Brain microvascular endothelial cell (primary cell): Measurements from ENCODE around the gene SLC16A9.

Experiments
- DNase-seq: peaks from one replicate; pipeline ENCODE4 v3.0.0-alpha.2; 2020
- H3K27ac ChIP-seq: fragments of 250-450 bp; sonication (Bioruptor Pico); 2 replicates; pipeline ENCODE4 v1.5.1; 2020; ENCODE audit warnings: mild to moderate bottlenecking, moderate library complexity
- H3K27me3 ChIP-seq: fragments of 250-450 bp; sonication (Bioruptor Pico); replicated peaks from 2 replicates; pipeline ENCODE4 v1.5.1; 2020; ENCODE audit warnings: mild to moderate bottlenecking
- H3K36me3 ChIP-seq: fragments of 250-450 bp; sonication (Bioruptor Pico); replicated peaks from 2 replicates; pipeline ENCODE4 v1.5.1; 2020; ENCODE audit warnings: mild to moderate bottlenecking
- H3K4me3 ChIP-seq: 2 replicates; pipeline ENCODE4 v1.5.1; 2011; ENCODE audit warnings: low read depth, mild to moderate bottlenecking, control low read depth, low read length, moderate library complexity
- CTCF ChIP-seq: IDR thresholded peaks from 2 replicates; pipeline ENCODE4 v1.5.1; 2011; ENCODE audit warnings: low read depth, mild to moderate bottlenecking, moderate library complexity, low read length, control low read depth, inconsistent platforms; ENCODE audit errors: missing control alignments
- in situ Hi-C: cut with HindIII; loops from 2 replicates; pipeline ENCODE4 v1.10.0; 2017; ENCODE audit warnings: low sequenced_read_pairs, low pct_ligation_motif_present

SLC16A9 gene

GRCh38 chr10:59698326-59698725 is 11.3 kb downstream of the SLC16A9 start:
- Histone ChIP-seq H3K27ac (no peak overlapping the region), H3K27me3 (no peaks in the 10 kb centered on the region), H3K4me3 (no peak overlapping the region), H3K36me3 (no peaks in the 10 kb centered on the region)
- no peak for DNase-seq
- in situ Hi-C loops = no loop called here
- no peak for TF ChIP-seq CTCF

DNA sequence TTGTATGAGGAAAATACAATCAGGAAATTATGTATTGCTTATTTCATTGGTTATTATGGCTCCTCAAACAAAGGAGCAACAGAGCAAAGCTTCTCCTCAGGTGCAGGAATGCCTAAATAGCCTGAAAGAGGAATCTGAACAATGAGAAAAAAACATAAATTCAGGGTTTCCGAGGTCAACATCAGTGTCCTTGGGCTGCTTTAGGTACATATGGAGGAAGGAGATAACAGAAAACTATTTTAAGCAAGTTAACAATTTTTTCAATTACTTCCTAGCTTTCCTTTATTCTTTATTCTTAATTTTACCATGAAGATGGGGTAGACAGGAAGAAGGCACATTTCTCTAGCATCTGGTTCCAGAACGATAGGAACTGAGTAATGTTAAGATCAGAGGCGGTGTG is 14.0 kb downstream of the SLC16A9 start:
- H3K36me3 ChIP-seq = no peaks in the 10 kb centered on the region
- DNase-seq = no peak
- no peak overlapping the region for H3K4me3 ChIP-seq
- no peaks in the 10 kb centered on the region for H3K27me3 ChIP-seq
- no peak for TF ChIP-seq CTCF
- H3K27ac ChIP-seq = no peak overlapping the region
- in situ Hi-C loops = no loop called here

DNA sequence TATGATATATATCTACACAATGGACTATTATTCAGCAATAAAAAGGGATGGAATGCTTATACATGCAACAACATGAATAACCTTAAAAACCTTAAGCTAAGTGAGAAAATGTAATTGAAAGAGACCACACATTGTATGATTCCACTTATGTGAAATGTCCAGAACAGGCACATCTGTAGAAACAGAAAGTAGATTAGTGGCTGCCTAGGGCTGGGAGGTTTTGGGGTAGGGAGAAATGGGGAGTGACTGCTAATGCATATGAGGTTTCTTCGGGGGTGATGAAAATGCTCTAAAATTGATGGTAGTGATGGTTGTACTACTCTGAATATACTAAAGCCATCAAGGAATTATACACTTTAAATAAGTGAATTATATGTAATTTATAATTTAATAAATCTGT is 14.7 kb downstream of the SLC16A9 start:
- Histone ChIP-seq H3K27ac (no peak overlapping the region), H3K4me3 (no peak overlapping the region), H3K36me3 (no peaks in the 10 kb centered on the region), H3K27me3 (no peaks in the 10 kb centered on the region)
- TF ChIP-seq CTCF = no peak
- in situ Hi-C loops = no loop called here
- no peak for DNase-seq

DNA sequence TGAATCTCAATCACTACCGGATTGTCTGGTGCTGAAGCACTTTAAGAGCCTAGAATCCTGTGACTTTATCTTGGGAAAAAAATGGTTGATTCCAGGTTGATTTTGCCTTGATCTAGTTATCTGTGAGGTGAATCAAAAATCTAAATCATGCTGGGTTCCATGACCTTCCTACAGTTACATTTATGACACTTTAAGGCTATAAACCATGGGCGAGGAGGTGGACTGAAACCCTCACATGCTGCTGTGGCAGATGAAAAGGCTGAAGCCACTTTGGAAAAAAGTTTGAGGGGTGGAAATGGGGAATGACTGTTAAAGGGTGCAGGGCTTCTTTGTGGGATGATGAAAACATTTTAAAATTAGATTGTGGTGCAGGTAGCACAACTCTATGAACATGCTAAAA is 17.5 kb downstream of the SLC16A9 start:
- no peaks in the 10 kb centered on the region for H3K27me3 ChIP-seq
- in situ Hi-C loops = no loop called here
- no peak for DNase-seq
- H3K27ac ChIP-seq = no peak overlapping the region
- no peaks in the 10 kb centered on the region for H3K36me3 ChIP-seq
- no peak for TF ChIP-seq CTCF
- no peak overlapping the region for H3K4me3 ChIP-seq

- no peak for TF ChIP-seq CTCF
- Histone ChIP-seq H3K27ac (no peak overlapping the region), H3K36me3 (no peaks in the 10 kb centered on the region), H3K27me3 (no peaks in the 10 kb centered on the region), H3K4me3 (no peak overlapping the region)
- DNase-seq = no peak
- in situ Hi-C loops = no loop called here
These were observed 20.7 kb downstream of the SLC16A9 start for GRCh38 chr10:59688921-59689351.

- TF ChIP-seq CTCF = no peak
- Histone ChIP-seq H3K27ac (no peak overlapping the region), H3K4me3 (no peak overlapping the region), H3K27me3 (no peaks in the 10 kb centered on the region), H3K36me3 (no peaks in the 10 kb centered on the region)
- no peak for DNase-seq
- in situ Hi-C loops = no loop called here
These were observed 22.0 kb downstream of the SLC16A9 start for GRCh38 chr10:59687657-59688056.
